PC-3 (cell line): ENCODE data around the gene KAZN. TPM values are rescaled to one million over a fixed set of nuclear protein-coding genes. Genes with fewer than 3 reads are reported as not detected.

Experiments
- ATAC-seq: fragments of 200-7000 bp; cut with Tn5 transposase; 2 replicates; pipeline ENCODE4 v1.9.1; 2020; ENCODE audit warnings: mild to moderate bottlenecking, moderate library complexity
- BruUV-seq: library from RNA; stranded (reverse); fragments of 400-500 nt; replicated peaks from 2 replicates; lab custom pipeline; 2021; lab: Mats Ljungman, UMichigan
- CTCF ChIA-PET: fragments of 300-600 bp; sonication (Branson Sonifier 250); formaldehyde crosslinking; loops from one replicate; lab custom pipeline; 2022; ENCODE audit warnings: antibody characterized with exemption; lab: Charles Lee
- POLR2A ChIA-PET: fragments of 300-600 bp; sonication (Branson Sonifier 250); formaldehyde crosslinking; loops from one replicate; lab custom pipeline; 2022; ENCODE audit warnings: antibody characterized with exemption; ENCODE audit not compliant: unreplicated experiment; lab: Charles Lee
- DNase-seq: peaks from one replicate; pipeline ENCODE4 v3.0.0-alpha.2; 2015
- H2AFZ ChIP-seq: fragments of 300-600 bp; sonication (generic); 2 replicates; pipeline ENCODE4 v1.6.0; 2016; ENCODE audit warnings: antibody characterized with exemption, low read length
- H3F3A ChIP-seq: fragments of 300-600 bp; sonication (generic); one replicate; pipeline ENCODE4 v1.6.0; 2017; ENCODE audit warnings: antibody characterized with exemption, low read length, control low read depth, mild to moderate bottlenecking; ENCODE audit not compliant: unreplicated experiment
- H3K27ac ChIP-seq: fragments of 300-600 bp; sonication (generic); 2 replicates; pipeline ENCODE4 v1.5.1; 2016; ENCODE audit warnings: mild to moderate bottlenecking, low read length
- H3K27me3 ChIP-seq: fragments of 300-600 bp; sonication (generic); 2 replicates; pipeline ENCODE4 v1.6.1; 2016; ENCODE audit warnings: low read length, mixed read lengths
- H3K36me3 ChIP-seq: fragments of 300-600 bp; sonication (generic); 2 replicates; pipeline ENCODE4 v1.6.1; 2016; ENCODE audit warnings: low read depth, mixed run types, low read length, mixed read lengths
- H3K4me1 ChIP-seq: fragments of 300-600 bp; sonication (generic); 2 replicates; pipeline ENCODE4 v1.5.1; 2016; ENCODE audit warnings: low read length; ENCODE audit not compliant: insufficient read depth
- H3K4me2 ChIP-seq: fragments of 300-600 bp; sonication (generic); 2 replicates; pipeline ENCODE4 v1.6.0; 2016; ENCODE audit warnings: low read length
- H3K4me3 ChIP-seq: fragments of 300-600 bp; sonication (generic); 2 replicates; pipeline ENCODE4 v1.5.1; 2016; ENCODE audit warnings: mild to moderate bottlenecking, low read length, mixed read lengths
- H3K79me2 ChIP-seq: fragments of 300-600 bp; sonication (generic); 2 replicates; pipeline ENCODE4 v1.6.1; 2017; ENCODE audit warnings: low read length, mixed read lengths
- H3K9ac ChIP-seq: fragments of 300-600 bp; sonication (generic); 2 replicates; pipeline ENCODE4 v1.6.0; 2016; ENCODE audit warnings: mild to moderate bottlenecking, low read length
- H3K9me2 ChIP-seq: fragments of 300-600 bp; sonication (generic); replicated peaks from 2 replicates; pipeline ENCODE4 v1.6.1; 2016; ENCODE audit warnings: mixed run types, low read length, mixed read lengths
- H3K9me3 ChIP-seq: fragments of 300-600 bp; sonication (generic); 2 replicates; pipeline ENCODE4 v1.6.1; 2016; ENCODE audit warnings: low read length, mixed read lengths
- H4K20me1 ChIP-seq: fragments of 300-600 bp; sonication (generic); 2 replicates; pipeline ENCODE4 v1.6.1; 2016; ENCODE audit warnings: low read length, mixed read lengths
- EZH2 ChIP-seq: fragments of 300-600 bp; sonication (generic); IDR thresholded peaks from one replicate; pipeline ENCODE4 v1.6.1; 2017; ENCODE audit warnings: antibody characterized with exemption, mild to moderate bottlenecking, low read length; ENCODE audit not compliant: unreplicated experiment
- EZH2phosphoT487 ChIP-seq: fragments of 300-600 bp; sonication (generic); IDR thresholded peaks from 2 replicates; pipeline ENCODE4 v1.6.1; 2018; ENCODE audit warnings: mild to moderate bottlenecking, antibody characterized with exemption, low read length, borderline replicate concordance
- intact Hi-C: fragments of 100-400 bp; cut with micrococcal nuclease; formaldehyde crosslinking; loops from 2 replicates; pipeline ENCODE4 v1.9.0; 2023
- total RNA-seq: library from RNA; depleted of rRNA; stranded (reverse); fragments of >200 nt; gene quantifications from 2 replicates; pipeline ENCODE4 v1.2.3, GENCODE V29; 2014
- TF ChIP-seq, protein P1 (sequence below): fragments of 300-600 bp; sonication (generic); conservative IDR thresholded peaks from 2 replicates; pipeline ENCODE4 v1.5.1; 2017; ENCODE audit warnings: antibody characterized with exemption, low read depth, mild to moderate bottlenecking, low read length

The KAZN gene
- total RNA-seq, 1 experiment from 2014 or later = 2.0 TPM

GRCh38 chr1:15129944-15130343, 531.5 kb downstream of the KAZN start:
- no peaks in the 10 kb centered on the region for H3K9me2 ChIP-seq
- H3K4me1 ChIP-seq = no peaks in the 10 kb centered on the region
- no peak overlapping the region for H2AFZ ChIP-seq
- no peak for TF ChIP-seq EZH2phosphoT487
- TF ChIP-seq, protein P1, sequence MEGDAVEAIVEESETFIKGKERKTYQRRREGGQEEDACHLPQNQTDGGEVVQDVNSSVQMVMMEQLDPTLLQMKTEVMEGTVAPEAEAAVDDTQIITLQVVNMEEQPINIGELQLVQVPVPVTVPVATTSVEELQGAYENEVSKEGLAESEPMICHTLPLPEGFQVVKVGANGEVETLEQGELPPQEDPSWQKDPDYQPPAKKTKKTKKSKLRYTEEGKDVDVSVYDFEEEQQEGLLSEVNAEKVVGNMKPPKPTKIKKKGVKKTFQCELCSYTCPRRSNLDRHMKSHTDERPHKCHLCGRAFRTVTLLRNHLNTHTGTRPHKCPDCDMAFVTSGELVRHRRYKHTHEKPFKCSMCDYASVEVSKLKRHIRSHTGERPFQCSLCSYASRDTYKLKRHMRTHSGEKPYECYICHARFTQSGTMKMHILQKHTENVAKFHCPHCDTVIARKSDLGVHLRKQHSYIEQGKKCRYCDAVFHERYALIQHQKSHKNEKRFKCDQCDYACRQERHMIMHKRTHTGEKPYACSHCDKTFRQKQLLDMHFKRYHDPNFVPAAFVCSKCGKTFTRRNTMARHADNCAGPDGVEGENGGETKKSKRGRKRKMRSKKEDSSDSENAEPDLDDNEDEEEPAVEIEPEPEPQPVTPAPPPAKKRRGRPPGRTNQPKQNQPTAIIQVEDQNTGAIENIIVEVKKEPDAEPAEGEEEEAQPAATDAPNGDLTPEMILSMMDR = no peak
- no peaks in the 10 kb centered on the region for H3K9me3 ChIP-seq
- no peak overlapping the region for H3K9ac ChIP-seq
- intact Hi-C loops = loop anchor here (2.0 kb wide), 1 partner anchor 23 kb away; the partner anchor contains the start of gene TMEM51
- BruUV-seq = no TSS peak
- DNase-seq (no peak), ATAC-seq (no peak)
- H4K20me1 ChIP-seq = no peaks in the 10 kb centered on the region
- no peak overlapping the region for H3K4me3 ChIP-seq
- CTCF ChIA-PET = no interaction called here
- H3K27me3 ChIP-seq = no peaks in the 10 kb centered on the region
- H3K4me2 ChIP-seq = no peak overlapping the region
- POLR2A ChIA-PET = no interaction called here
- H3K27ac ChIP-seq = no peak overlapping the region
- H3K79me2 ChIP-seq = no peaks in the 10 kb centered on the region
- H3F3A ChIP-seq = no peaks in the 10 kb centered on the region
- H3K36me3 ChIP-seq = no peaks in the 10 kb centered on the region

DNA sequence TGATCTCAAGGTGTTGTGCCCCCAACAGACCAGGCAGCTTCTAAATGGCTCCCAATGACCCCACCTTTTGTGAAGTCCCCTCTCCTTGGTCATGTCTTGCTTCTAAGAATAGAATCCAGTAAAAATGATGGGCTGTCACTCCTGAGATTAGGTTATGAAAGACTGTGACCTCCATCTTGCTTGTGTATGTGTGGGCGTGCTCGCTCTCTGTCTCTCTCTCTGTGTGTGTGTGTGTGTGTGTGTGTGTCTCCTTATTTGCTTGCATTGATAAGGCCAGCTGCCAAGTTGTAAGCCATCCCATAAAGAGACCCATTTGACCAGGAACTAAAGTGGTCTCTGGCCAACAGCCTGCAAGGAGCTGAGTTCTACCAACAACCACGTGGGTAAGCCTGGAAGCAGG, 532.1 kb downstream of the KAZN start:
- Histone ChIP-seq H3K9me2 (no peaks in the 10 kb centered on the region), H3K4me3 (no peak overlapping the region), H3K4me1 (no peaks in the 10 kb centered on the region), H3K4me2 (no peak overlapping the region), H3K79me2 (no peaks in the 10 kb centered on the region), H4K20me1 (no peaks in the 10 kb centered on the region), H3K36me3 (no peaks in the 10 kb centered on the region), H3F3A (no peaks in the 10 kb centered on the region), H3K9me3 (no peaks in the 10 kb centered on the region), H3K9ac (no peak overlapping the region), H2AFZ (no peak overlapping the region), H3K27ac (no peak overlapping the region), H3K27me3 (no peaks in the 10 kb centered on the region)
- intact Hi-C loops = no loop called here
- no TSS peak for BruUV-seq
- no peak for ATAC-seq
- ChIA-PET POLR2A (no interaction called here), CTCF (no interaction called here)
- TF ChIP-seq, protein P1 = no peak
- TF ChIP-seq EZH2 (no peak), EZH2phosphoT487 (no peak)
- DNase-seq = no peak

- POLR2A ChIA-PET = no interaction called here
Observed at GRCh38 chr1:15132965-15133364, 534.5 kb downstream of the KAZN start.

More at GRCh38 chr1:15132965-15133364, 534.5 kb downstream of the KAZN start:
- no peaks in the 10 kb centered on the region for H3F3A ChIP-seq
- DNase-seq (no peak), ATAC-seq (no peak)
- H3K36me3 ChIP-seq = no peaks in the 10 kb centered on the region
- H3K4me1 ChIP-seq = no peaks in the 10 kb centered on the region
- no peaks in the 10 kb centered on the region for H3K79me2 ChIP-seq
- no peak overlapping the region for H3K9ac ChIP-seq
- BruUV-seq = no TSS peak
- H4K20me1 ChIP-seq = no peaks in the 10 kb centered on the region
- intact Hi-C loops = no loop called here
- H3K27me3 ChIP-seq = no peaks in the 10 kb centered on the region
- H3K4me3 ChIP-seq = no peak overlapping the region
- H3K9me2 ChIP-seq = no peaks in the 10 kb centered on the region
- H3K27ac ChIP-seq = no peak overlapping the region
- TF ChIP-seq, protein P1 = no peak
- TF ChIP-seq EZH2 (no peak), EZH2phosphoT487 (no peak)
- H3K9me3 ChIP-seq = no peaks in the 10 kb centered on the region
- CTCF ChIA-PET = no interaction called here
- H3K4me2 ChIP-seq = no peak overlapping the region
- no peak overlapping the region for H2AFZ ChIP-seq
